Cardiac fibroblast (primary cell): ENCODE results near the gene SOBP.
A peak's percentile ranks its signal among the peaks of the same experiment; 100 is the strongest.

Experiments
- DNase-seq, 2 donors: peaks; one replicate each; pipeline versions ENCODE4 v3.0.0 to v3.0.0-alpha.2; 2010; ENCODE audit warnings: low read depth in 2 of 2
- H3K4me3 ChIP-seq, 2 donors: replicated peaks in 1 of 2; 1 replicate in 1 of 2; 2 replicates in 1 of 2; pipeline ENCODE4 v1.5.1; 2011; ENCODE audit warnings: low read depth in 2 of 2, low read length in 2 of 2, mild to moderate bottlenecking in 2 of 2, moderate library complexity in 1 of 2
- TF ChIP-seq, protein P1 (sequence below): IDR thresholded peaks from one replicate; pipeline ENCODE4 v1.5.1; 2011; ENCODE audit warnings: low read depth, mild to moderate bottlenecking, low read length, inconsistent platforms

Gene SOBP

DNA sequence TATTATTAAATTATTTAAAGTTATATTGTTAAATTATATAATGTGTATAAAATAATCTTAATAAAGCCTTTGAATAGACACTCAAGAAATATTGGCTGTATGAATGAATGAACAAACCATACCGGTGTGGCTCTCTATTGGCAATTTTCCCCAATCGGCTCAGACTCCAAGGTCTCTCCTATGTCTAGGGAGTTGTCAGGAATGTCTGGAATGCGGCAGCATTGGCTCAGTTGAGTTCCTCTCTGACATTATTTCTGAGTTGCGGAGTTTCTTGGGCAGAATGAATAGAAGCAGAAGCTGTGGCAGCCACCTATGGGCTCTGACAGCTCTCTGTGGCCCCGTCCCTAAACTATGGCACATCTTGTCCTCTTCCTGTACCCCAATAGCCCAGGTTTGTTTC is 111.0 kb downstream of the SOBP start:
- TF ChIP-seq, protein P1, sequence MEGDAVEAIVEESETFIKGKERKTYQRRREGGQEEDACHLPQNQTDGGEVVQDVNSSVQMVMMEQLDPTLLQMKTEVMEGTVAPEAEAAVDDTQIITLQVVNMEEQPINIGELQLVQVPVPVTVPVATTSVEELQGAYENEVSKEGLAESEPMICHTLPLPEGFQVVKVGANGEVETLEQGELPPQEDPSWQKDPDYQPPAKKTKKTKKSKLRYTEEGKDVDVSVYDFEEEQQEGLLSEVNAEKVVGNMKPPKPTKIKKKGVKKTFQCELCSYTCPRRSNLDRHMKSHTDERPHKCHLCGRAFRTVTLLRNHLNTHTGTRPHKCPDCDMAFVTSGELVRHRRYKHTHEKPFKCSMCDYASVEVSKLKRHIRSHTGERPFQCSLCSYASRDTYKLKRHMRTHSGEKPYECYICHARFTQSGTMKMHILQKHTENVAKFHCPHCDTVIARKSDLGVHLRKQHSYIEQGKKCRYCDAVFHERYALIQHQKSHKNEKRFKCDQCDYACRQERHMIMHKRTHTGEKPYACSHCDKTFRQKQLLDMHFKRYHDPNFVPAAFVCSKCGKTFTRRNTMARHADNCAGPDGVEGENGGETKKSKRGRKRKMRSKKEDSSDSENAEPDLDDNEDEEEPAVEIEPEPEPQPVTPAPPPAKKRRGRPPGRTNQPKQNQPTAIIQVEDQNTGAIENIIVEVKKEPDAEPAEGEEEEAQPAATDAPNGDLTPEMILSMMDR, result no peak

DNA sequence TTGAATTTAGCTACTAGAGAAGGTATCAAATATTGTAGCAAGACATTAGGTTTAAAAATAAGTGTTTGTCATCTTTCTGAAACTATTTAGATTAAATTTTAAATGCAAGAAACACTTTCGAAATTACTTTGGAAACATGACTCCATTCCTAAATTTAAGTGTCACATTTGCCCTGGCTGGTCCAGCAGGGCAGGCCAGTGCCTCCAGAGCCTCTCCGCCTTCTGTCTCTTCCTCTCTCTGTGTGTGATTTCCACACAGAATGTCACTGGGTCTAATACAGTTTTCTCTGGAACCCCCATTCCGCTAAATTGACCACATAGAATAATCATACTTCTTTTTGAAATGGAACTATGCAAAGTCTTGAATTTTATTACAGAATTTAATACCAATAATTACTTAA is 111.5 kb downstream of the SOBP start:
- DNase-seq, result no peak
- TF ChIP-seq, protein P1, result no peak
- no peak overlapping the region for H3K4me3 ChIP-seq

More for the DNA sequence above, 111.0 kb downstream of the SOBP start:
- no peak overlapping the region for H3K4me3 ChIP-seq
- peak; percentile 80 to 83 for DNase-seq

DNA sequence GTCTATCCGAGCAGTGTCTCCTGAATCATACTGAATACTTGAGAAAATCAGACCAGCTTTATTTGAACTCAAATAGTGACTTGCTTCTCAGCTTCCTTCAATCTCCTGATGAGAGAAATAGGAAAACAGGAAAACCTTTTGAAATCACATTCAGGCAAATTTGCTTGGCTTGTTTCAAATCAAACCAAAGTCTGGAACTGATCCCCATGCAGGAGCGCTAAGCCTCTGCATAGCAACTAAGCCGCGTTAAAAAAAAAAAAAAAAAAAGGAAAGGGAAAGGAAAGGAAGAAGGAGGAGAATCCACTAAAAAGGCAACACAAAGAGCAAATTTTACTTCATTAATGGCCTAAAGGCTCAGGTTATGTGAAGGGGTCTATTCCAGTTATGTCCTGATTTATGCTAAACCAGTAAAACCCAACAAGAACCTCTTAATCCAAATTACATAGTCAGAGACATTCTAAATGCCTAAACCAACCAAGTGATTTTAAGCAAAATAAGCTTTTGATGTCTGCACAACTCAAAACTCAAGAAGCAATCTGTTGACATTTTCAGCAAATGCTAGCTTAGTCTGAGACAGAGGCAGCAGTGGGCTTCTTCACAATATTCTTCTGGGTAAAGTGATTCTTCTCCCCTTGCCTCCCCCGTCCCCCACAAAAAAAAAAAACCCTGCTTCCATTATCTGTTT is 112.5 kb downstream of the SOBP start:
- DNase-seq, result no peak
- H3K4me3 ChIP-seq, result no peak overlapping the region
- TF ChIP-seq, protein P1, result no peak

DNA sequence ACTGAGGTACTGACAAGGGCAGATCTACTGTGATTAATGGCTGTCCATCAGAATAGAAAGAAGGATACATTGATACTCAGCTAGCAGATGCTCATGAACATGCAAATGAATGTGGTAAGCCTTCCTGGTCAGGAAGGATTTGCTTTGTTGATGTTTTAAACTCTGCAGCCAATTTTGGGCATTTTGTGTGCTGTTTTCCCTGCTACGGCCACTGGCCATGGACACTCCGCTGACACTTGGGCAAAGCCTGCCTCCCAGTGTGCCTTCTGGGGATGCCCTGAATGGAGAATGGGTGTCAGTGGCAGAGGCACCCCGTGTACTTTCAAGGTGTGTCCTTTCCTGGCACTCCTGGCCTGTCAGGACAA is 113.1 kb downstream of the SOBP start:
- DNase-seq, result no peak
- TF ChIP-seq, protein P1, result no peak
- H3K4me3 ChIP-seq, result no peak overlapping the region

DNA sequence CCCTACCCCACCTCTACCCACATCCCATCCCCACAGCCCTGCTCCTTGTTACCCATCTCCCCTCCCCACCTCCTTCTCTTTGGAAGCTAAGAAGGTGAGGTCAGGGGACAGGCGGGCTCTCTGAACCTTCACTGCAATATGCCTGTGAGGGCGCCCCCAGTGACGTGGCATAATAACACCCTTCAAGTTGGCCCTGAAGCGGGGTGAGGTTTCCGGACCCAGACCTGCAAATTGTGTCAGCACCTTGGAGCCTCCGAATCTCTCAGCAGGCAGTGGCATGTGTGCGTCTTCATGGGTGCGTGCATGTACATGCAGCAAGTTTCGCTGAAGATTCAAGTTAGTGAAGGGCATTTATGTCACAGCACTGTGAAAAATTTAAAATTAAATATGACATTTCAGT is 114.6 kb downstream of the SOBP start:
- TF ChIP-seq, protein P1, result no peak
- H3K4me3 ChIP-seq, result no peak overlapping the region
- no peak for DNase-seq

DNA sequence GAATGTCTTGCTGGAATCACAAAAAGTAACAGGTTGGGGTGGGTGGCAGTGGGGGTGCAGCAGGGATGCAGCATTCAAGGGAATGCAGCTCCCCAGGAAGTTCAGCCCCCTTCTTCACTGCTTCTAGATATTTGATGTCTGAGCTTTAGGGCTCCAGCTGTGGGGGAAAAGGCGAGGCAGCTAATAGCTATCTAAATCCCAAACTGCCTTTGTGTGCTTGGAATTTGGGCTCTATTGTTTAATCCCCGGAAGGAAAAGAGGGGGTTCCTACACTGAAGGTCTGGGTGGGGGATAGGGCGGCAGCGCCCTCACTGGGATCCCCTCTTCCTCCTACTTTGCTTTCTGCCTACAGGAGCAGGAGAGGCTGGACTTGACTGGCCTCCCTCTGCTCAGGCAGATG is 116.5 kb downstream of the SOBP start:
- no peak overlapping the region for H3K4me3 ChIP-seq
- TF ChIP-seq, protein P1, result no peak
- no peak for DNase-seq

DNA sequence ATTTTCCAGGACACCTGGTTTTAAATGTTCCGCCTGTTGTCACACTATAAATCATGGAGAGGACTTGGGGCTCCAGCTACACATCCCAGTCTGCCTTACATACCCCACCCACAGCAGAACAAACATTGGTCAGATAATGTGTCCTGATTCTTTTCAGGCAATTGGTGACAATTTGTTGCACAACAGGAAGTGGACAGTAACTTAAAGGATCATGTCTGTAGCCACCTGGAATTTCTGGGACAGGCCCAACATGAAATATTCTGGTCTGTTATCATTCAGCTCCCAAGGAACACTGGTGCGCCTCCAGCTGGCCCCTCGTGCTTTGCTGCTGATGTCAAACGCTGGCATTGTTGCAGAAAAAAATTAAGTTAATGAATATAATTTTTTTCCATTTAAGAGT is 117.2 kb downstream of the SOBP start:
- DNase-seq, result peak; percentile 25 to 49
- TF ChIP-seq, protein P1, result no peak
- H3K4me3 ChIP-seq, result no peak overlapping the region
